GM12874 (cell line): Measurements from ENCODE around the gene RBM38.
A peak's percentile ranks its signal among the peaks of the same experiment; 100 is the strongest.

Experiments used
- TF ChIP-seq, protein P1 (sequence below): IDR thresholded peaks from 2 replicates; pipeline ENCODE4 v1.5.1; 2011; ENCODE audit warnings: low read depth, mild to moderate bottlenecking, control low read depth, low read length, moderate library complexity; ENCODE audit not compliant: insufficient read depth

Gene RBM38

DNA sequence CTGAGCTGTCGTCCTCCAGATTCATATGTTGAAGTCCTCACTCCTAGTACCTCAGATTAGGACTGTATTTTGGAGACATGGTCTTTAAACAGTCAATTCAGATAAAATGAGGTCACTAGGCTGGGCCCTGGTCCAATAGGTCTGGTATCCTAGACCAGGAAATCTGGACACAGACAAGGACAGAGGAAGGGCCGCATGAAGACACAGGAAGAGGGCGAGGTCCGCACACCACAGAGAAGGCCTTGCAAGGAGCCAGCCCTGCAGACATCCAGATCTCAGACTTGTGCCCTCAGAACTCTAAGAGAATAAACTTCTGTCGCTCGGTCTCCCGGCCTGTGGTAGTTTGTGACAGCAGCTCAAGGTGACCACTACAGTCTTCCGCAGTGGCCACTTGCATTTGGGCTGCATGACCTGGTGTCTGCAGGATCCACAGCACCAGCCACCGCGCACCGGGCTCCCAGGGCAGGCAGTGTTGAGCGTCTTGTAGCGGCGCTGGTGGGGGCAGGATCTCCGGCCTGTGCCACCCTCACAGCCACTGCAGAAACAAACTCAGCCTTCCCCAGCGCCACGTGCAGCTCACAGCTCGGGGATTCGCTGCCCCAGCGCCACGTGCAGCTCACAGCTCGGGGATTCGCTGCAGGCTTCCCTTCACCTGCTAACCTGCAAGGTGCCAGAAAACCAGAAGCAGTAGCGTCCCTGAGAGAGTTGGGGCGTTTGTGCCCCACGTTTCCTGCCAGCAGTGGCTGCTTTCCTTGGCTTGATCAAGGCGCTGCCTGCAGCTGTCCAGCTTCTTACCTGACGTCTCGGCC, 6.0 kb upstream of the RBM38 start:
- TF ChIP-seq, protein P1, sequence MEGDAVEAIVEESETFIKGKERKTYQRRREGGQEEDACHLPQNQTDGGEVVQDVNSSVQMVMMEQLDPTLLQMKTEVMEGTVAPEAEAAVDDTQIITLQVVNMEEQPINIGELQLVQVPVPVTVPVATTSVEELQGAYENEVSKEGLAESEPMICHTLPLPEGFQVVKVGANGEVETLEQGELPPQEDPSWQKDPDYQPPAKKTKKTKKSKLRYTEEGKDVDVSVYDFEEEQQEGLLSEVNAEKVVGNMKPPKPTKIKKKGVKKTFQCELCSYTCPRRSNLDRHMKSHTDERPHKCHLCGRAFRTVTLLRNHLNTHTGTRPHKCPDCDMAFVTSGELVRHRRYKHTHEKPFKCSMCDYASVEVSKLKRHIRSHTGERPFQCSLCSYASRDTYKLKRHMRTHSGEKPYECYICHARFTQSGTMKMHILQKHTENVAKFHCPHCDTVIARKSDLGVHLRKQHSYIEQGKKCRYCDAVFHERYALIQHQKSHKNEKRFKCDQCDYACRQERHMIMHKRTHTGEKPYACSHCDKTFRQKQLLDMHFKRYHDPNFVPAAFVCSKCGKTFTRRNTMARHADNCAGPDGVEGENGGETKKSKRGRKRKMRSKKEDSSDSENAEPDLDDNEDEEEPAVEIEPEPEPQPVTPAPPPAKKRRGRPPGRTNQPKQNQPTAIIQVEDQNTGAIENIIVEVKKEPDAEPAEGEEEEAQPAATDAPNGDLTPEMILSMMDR: no peak

DNA sequence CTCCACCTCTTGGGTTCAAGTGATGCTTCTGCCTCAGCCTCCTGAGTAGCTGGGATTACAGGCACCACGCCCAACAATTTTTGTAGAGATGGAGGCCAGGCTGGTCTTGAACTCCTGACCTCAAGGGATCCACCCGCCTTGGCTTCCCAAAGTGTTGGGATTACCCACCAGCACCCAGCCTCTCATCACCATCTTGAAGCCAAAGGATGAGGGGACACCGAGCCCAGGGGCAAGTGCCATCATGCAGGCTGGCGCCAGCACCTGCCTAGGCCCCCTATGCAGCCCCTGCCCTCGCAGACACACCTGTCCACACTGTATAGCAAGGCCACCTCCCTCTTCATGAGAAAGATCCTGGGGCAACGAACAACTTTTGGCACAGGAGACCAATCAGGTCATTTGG, 5.3 kb upstream of the RBM38 start:
- TF ChIP-seq, protein P1: no peak

DNA sequence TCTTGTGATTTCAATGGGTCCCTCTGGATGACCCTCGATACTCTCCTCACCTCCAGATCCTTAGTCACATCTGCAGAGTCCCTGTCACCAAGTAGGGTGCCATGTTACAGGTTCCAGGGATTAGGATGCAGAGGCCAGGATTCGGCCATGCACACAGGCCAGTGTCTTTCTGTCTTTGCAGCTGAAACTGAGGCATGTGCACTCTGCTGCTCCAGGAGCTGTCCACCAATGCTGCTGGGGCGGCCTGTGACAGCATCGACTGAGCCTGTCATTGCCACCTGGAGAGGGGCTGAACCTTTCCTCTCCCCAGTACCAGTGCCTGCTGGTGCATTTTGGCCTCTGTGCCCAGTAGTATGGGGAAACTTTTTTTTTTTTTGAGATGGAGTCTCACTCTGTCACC, 4.4 kb upstream of the RBM38 start:
- TF ChIP-seq, protein P1: no peak

DNA sequence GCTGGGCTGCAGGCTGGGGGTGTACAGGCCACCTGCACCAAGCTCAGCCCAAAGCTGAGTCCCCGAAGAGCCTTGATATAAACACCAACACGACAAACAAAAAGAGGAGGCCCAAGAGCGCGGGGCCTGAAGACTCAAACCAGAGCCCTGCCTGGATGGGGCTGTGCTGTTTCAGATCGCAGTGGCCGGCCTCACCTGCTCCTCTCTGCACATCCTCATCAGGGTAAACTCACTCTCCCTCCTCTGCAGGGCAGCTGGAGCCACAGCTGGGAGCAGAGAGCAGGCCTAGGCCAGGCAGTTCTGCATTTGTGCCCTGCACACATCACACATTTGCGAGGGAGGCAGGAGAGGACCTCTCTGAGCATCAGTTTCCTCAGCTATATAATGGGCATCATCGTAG, 3.7 kb upstream of the RBM38 start:
- TF ChIP-seq, protein P1: no peak

DNA sequence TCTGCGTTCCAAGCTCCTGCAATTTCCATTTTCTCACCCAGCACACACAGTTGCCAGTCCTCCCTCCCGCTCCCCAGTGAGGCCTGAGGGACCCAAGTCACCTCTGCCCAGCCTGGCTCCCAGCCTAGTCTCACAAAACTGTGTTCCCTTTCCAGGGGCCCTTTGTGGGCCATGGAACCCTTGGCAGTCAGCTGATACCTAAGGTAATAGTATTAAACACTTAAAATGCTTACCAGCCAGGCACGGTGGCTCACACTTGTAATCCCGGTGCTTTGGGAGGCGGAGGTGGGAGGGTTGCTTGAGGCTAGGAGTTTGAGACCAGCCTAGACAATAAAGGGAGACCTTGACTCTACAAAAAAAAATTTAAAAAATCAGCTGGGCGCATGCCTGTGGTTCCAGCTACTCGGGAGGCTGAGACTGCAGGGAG, 3.2 kb upstream of the RBM38 start:
- TF ChIP-seq, protein P1: no peak

DNA sequence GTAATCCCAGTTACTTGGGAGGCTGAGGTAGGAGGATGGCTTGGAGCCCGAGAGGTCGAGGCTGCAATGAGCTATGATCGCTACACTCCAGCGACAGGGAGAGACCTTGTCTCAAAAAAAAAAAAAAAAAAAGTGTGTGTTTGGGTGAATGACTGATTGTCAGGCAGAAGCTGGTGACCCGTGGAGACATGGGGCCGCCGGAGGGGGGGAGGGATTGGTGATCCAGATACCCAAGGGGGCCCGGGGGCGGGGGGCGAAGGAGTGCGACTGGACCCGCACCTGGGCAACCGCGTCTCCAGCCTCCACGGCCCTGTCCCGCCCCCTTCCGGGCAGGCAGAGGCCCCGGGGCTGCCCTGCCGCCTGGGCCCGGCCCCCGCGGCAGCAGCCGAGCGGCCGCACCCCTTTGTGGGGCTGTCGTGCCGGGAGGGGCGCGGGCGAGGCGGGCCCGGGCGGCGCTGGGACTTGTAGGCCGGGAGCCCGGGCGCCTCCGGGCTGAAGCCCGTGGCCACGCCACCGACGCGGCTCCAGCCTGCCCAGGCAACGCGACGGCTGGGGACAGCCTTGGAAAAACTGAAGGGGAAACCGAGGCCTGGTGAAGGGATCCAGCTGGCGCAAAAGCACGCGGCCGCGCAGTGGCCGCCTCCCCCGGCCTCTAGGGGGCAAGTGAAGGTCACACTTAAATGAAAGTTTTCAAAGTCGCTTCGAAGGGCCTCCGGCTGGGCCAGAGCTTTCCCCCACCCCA, 2.1 kb upstream of the RBM38 start:
- TF ChIP-seq, protein P1: peak; percentile 59

DNA sequence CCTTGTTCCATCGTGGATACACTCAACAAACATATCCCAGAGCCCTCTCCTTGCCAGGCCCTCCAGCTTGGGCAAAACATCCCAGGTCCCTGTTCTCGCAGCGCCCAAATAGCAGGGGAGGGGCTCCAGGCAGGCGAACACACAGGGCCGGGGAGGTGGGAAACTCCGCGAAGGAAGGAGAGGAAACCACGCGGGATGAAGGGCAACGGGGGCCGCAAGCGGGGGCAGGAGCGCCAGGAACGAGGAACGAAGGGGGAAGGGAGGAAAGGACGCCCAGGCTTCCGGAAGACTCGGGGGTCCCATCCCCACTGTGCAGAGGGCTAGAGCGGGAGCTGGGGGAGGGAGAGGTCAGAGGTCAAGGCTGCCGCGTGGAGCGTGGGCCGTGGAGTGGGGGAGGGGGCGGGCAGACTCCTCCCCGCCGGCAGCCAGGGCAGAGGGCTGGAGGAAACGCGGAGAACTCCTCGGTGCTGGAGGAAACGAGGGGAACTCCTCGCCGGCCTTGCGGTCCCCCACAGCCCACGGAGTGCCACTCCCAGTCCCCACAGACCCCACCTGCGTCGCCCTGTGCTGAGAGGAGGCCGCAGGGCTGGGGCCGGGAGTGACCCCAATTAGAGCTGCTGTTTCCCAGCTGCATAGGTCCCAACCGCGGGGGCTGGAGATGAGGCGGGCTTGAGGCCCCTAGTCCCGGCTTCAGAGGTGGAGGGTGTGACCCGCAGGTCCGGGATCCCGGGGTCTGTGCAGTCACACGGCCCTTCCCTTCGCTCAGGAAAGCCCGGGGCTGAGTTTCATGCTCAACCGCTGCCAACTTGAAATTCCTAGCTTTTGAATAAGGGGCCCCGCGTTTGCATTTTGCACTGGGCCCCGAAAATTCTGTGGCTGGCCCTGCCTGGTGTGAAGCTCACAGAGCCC, 1.2 kb upstream of the RBM38 start:
- TF ChIP-seq, protein P1: no peak
